ENCODE measurements around the gene WDR27. TPM values are rescaled to one million over a fixed set of nuclear protein-coding genes. Genes with fewer than 3 reads are reported as not detected.

WDR27 gene
- total RNA-seq, 2 experiments from 2014 or later: 48.8 to 49.6 TPM

GRCh38 chr6:169677096-169677495 is 24.7 kb downstream of the WDR27 start:
- peaks cover 4% of the 10 kb centered on the region for H3K9me3 Mint-ChIP-seq
- DNase-seq: no peak
- TF ChIP-seq CTCF (IDR thresholded peaks at IDR 0.05): no peak
- CTCF ChIA-PET: no interaction called here
- peaks cover 37% of the 10 kb centered on the region for H3K36me3 Mint-ChIP-seq (ENCODE audit: low read depth)
- no peak overlapping the region for H3K4me3 Mint-ChIP-seq
- POLR2A ChIA-PET: interaction anchor here (0.6 kb wide), 1 partner anchor 12 kb away, joined by 3 read pairs; no protein-coding TSS in a partner anchor
- H3K27me3 Mint-ChIP-seq: no peaks in the 10 kb centered on the region
- intact Hi-C loops (cut with micrococcal nuclease): no loop called here
- no peak overlapping the region for H3K27ac Mint-ChIP-seq
- H3K4me1 Mint-ChIP-seq (ENCODE audit: low read depth): no peaks in the 10 kb centered on the region
- ATAC-seq: no peak

- Mint-ChIP-seq H3K4me3 (no peak overlapping the region), H3K27ac (no peak overlapping the region), H3K9me3 (no peaks in the 10 kb centered on the region), H3K27me3 (no peaks in the 10 kb centered on the region), H3K36me3 (ENCODE audit: low read depth) (peaks cover 32% of the 10 kb centered on the region), H3K4me1 (ENCODE audit: low read depth) (peaks cover 2% of the 10 kb centered on the region)
- CTCF ChIA-PET: no interaction called here
- ATAC-seq (no peak), DNase-seq (no peak)
- intact Hi-C loops (cut with micrococcal nuclease): no loop called here
- no peak for TF ChIP-seq CTCF (IDR thresholded peaks at IDR 0.05)
- POLR2A ChIA-PET: no interaction called here
Observed at GRCh38 chr6:169675011-169675410, 26.8 kb downstream of the WDR27 start.

GRCh38 chr6:169671563-169671962 is 30.3 kb downstream of the WDR27 start:
- H3K36me3 Mint-ChIP-seq (ENCODE audit: low read depth): peaks cover 32% of the 10 kb centered on the region
- CTCF ChIA-PET: no interaction called here
- no peak overlapping the region for H3K27ac Mint-ChIP-seq

GRCh38 chr6:169669889-169670288 is 31.9 kb downstream of the WDR27 start:
- Mint-ChIP-seq H3K4me1 (ENCODE audit: low read depth) (peaks cover 5% of the 10 kb centered on the region), H3K9me3 (no peaks in the 10 kb centered on the region), H3K27me3 (no peaks in the 10 kb centered on the region), H3K4me3 (no peak overlapping the region), H3K36me3 (ENCODE audit: low read depth) (peaks cover 29% of the 10 kb centered on the region), H3K27ac (no peak overlapping the region)
- intact Hi-C loops (cut with micrococcal nuclease): no loop called here
- DNase-seq: no peak
- POLR2A ChIA-PET: no interaction called here
- CTCF ChIA-PET: interaction anchor here (1.0 kb wide), 1 partner anchor 23 kb away, joined by 3 read pairs; no protein-coding TSS in a partner anchor
- ATAC-seq: no peak
- no peak for TF ChIP-seq CTCF (IDR thresholded peaks at IDR 0.05)

More at GRCh38 chr6:169671563-169671962, 30.3 kb downstream of the WDR27 start:
- H3K27me3 Mint-ChIP-seq: no peaks in the 10 kb centered on the region
- no peak overlapping the region for H3K4me3 Mint-ChIP-seq
- intact Hi-C loops (cut with micrococcal nuclease): no loop called here
- DNase-seq (no peak), ATAC-seq (no peak)
- peaks cover 5% of the 10 kb centered on the region for H3K4me1 Mint-ChIP-seq (ENCODE audit: low read depth)
- no peaks in the 10 kb centered on the region for H3K9me3 Mint-ChIP-seq
- no peak for TF ChIP-seq CTCF (IDR thresholded peaks at IDR 0.05)
- POLR2A ChIA-PET: no interaction called here

- H3K9me3 Mint-ChIP-seq: no peaks in the 10 kb centered on the region
- H3K4me3 Mint-ChIP-seq: no peak overlapping the region
- peaks cover 5% of the 10 kb centered on the region for H3K4me1 Mint-ChIP-seq (ENCODE audit: low read depth)
- no peak for ATAC-seq
- H3K36me3 Mint-ChIP-seq (ENCODE audit: low read depth): peaks cover 28% of the 10 kb centered on the region
- POLR2A ChIA-PET: no interaction called here
- intact Hi-C loops (cut with micrococcal nuclease): no loop called here
- CTCF ChIA-PET: no interaction called here
- H3K27ac Mint-ChIP-seq: no peak overlapping the region
- no peak for TF ChIP-seq CTCF (IDR thresholded peaks at IDR 0.05)
- DNase-seq: no peak
- no peaks in the 10 kb centered on the region for H3K27me3 Mint-ChIP-seq
Observed at GRCh38 chr6:169669147-169669546, 32.7 kb downstream of the WDR27 start.
